Stomach (tissue), 9 donors: ENCODE data around the gene SLC25A38. TPM values are rescaled to one million over a fixed set of nuclear protein-coding genes. Genes with fewer than 3 reads are reported as not detected.

Experiments
- DNase-seq, 2 donors: peaks; one replicate each; pipeline versions ENCODE4 v3.0.0 to v3.0.0-alpha.2; 2013 to 2019
- H3K27ac ChIP-seq, 5 donors: fragments of 200-600 bp in 4 of 5; sonication (generic) in 4 of 5; one replicate each; pipeline ENCODE4 v1.5.1; 2013 to 2019; ENCODE audit warnings: mild to moderate bottlenecking in 1 of 5, moderate library complexity in 1 of 5
- H3K27me3 ChIP-seq, 3 donors: fragments of 200-600 bp; sonication (generic); one replicate each; pipeline ENCODE4 v1.5.1; 2017 to 2019; ENCODE audit warnings: mixed run types in 1 of 3
- H3K36me3 ChIP-seq, 4 donors: fragments of 200-600 bp; sonication (generic); 1 replicate in 3 of 4; 2 replicates in 1 of 4; pipeline ENCODE4 v1.5.1; 2016 to 2019
- H3K4me1 ChIP-seq, 4 donors: fragments of 200-600 bp; sonication (generic); one replicate each; pipeline ENCODE4 v1.5.1; 2016 to 2019
- H3K4me3 ChIP-seq, 4 donors: fragments of 200-600 bp; sonication (generic) in 3 of 4; one replicate each; pipeline ENCODE4 v1.5.1; 2016 to 2019; ENCODE audit warnings: mild to moderate bottlenecking in 1 of 4
- H3K9me3 ChIP-seq, 4 donors: fragments of 200-600 bp; sonication (generic); one replicate each; pipeline ENCODE4 v1.5.1; 2016 to 2019
- CTCF ChIP-seq, 7 experiments: fragments of 450-650 bp in 4 of 7; fragments of 200-600 bp in 3 of 7; sonication (generic) in 3 of 7; IDR thresholded peaks; one replicate each; pipeline ENCODE4 v1.5.1; 2016 to 2019; ENCODE audit warnings: antibody characterized with exemption in 7 of 7, control low read depth in 2 of 7, mild to moderate bottlenecking in 1 of 7
- EP300 ChIP-seq: sonication (generic); formaldehyde crosslinking; IDR thresholded peaks from one replicate; pipeline ENCODE4 v1.6.1; 2017; ENCODE audit warnings: antibody characterized with exemption
- POLR2A ChIP-seq, 4 donors: fragments of 450-650 bp; IDR thresholded peaks; one replicate each; pipeline ENCODE4 v1.6.1; 2016; ENCODE audit warnings: antibody characterized with exemption in 4 of 4, control low read depth in 2 of 4, mild to moderate bottlenecking in 1 of 4, moderate library complexity in 1 of 4
- POLR2AphosphoS5 ChIP-seq, 3 donors: sonication (generic); formaldehyde crosslinking; IDR thresholded peaks; one replicate each; pipeline ENCODE4 v1.6.1; 2016; ENCODE audit warnings: antibody characterized with exemption in 3 of 3
- WGBS, 5 donors: extraction: QIAGEN DNeasy Blood & Tissue Kit in 3 of 5; methylation state at CpG; one replicate each; pipeline versions ENCODE4 v1.1.5 to v1.1.7; 2013 to 2018; 5-methylcytosine and 5-hydroxymethylcytosine counted together
- intact Hi-C: fragments of 100-400 bp; cut with DNase I; formaldehyde crosslinking; loops from one replicate; pipeline ENCODE4 v1.15.1; 2023; ENCODE audit warnings: low total_unique reads
- polyA plus RNA-seq, 3 donors: library from polyadenylated mRNA; stranded (reverse); fragments of 200-250 nt; gene quantifications; one replicate each; pipeline ENCODE4 v1.2.3, GENCODE V29; 2013
- total RNA-seq, 5 donors: library from RNA; depleted of rRNA; stranded (reverse); fragments of >200 nt; gene quantifications; one replicate each; pipeline versions ENCODE4 v1.1.0 to v1.2.3, GENCODE V29; 2014 to 2016
- donor health status: healthy with polysubstance abuse.
- donor health status: Bipolar disorder and iron deficiency.
- donor health status: healthy.

The SLC25A38 gene
- total and polyA plus RNA-seq, 8 donors: 14.7 to 119 (median 28.9) TPM

GRCh38 chr3:39433642-39434041 lies 50.5 kb downstream of the SLC25A38 start:
- no peak overlapping the region for H3K4me3 ChIP-seq
- WGBS, 5 donors: 59 to 73% (median 69%) methylated on average over 3 of the region's 3 CpGs
- no peaks in the 10 kb centered on the region for H3K4me1 ChIP-seq
- TF ChIP-seq CTCF (IDR thresholded peaks at IDR 0.05) (no peak), POLR2AphosphoS5 (IDR thresholded peaks at IDR 0.05) (no peak), EP300 (no peak), POLR2A (IDR thresholded peaks at IDR 0.05) (no peak)
- peak overlapping the region in 1 of 5 donors; percentile 17 for H3K27ac ChIP-seq
- H3K27me3 ChIP-seq: peaks cover 0 to 4% (median 0%) of the 10 kb centered on the region in 3 donors
- no peaks in the 10 kb centered on the region for H3K36me3 ChIP-seq
- intact Hi-C loops: no loop called here
- H3K9me3 ChIP-seq: no peaks in the 10 kb centered on the region
- peak in 1 of 2 donors; percentile 54 for DNase-seq

- no peak for TF ChIP-seq POLR2AphosphoS5 (IDR thresholded peaks at IDR 0.05)
- no peak for TF ChIP-seq CTCF (IDR thresholded peaks at IDR 0.05)
- no peak for TF ChIP-seq POLR2A (IDR thresholded peaks at IDR 0.05)
- TF ChIP-seq EP300: no peak
- no peaks in the 10 kb centered on the region for H3K4me1 ChIP-seq
- 40 to 76% (median 50%) methylated on average over 5 of the region's 5 CpGs for WGBS, 5 donors
- intact Hi-C loops: no loop called here
- no peaks in the 10 kb centered on the region for H3K9me3 ChIP-seq
- no peak overlapping the region for H3K4me3 ChIP-seq
- peaks cover 0 to 4% (median 0%) of the 10 kb centered on the region in 3 donors for H3K27me3 ChIP-seq
- H3K36me3 ChIP-seq: no peaks in the 10 kb centered on the region
- no peak overlapping the region for H3K27ac ChIP-seq
- DNase-seq: no peak
These were observed 51.4 kb downstream of the SLC25A38 start for GRCh38 chr3:39434574-39434973.

- intact Hi-C loops: no loop called here
- Histone ChIP-seq H3K36me3 (no peaks in the 10 kb centered on the region), H3K9me3 (no peaks in the 10 kb centered on the region), H3K27me3 (peaks cover 0 to 4% (median 0%) of the 10 kb centered on the region in 3 donors), H3K4me3 (no peak overlapping the region), H3K27ac (no peak overlapping the region), H3K4me1 (no peaks in the 10 kb centered on the region)
- WGBS, 5 donors: 53 to 93% (median 69%) methylated on average over 1 of the region's 1 CpG
- TF ChIP-seq EP300 (no peak), CTCF (IDR thresholded peaks at IDR 0.05) (no peak), POLR2A (IDR thresholded peaks at IDR 0.05) (no peak), POLR2AphosphoS5 (IDR thresholded peaks at IDR 0.05) (no peak)
- DNase-seq: no peak
These were observed 52.0 kb downstream of the SLC25A38 start for GRCh38 chr3:39435006-39435748.

- TF ChIP-seq CTCF (IDR thresholded peaks at IDR 0.05) (no peak), EP300 (no peak), POLR2A (IDR thresholded peaks at IDR 0.05) (no peak)
- H3K9me3 ChIP-seq: no peaks in the 10 kb centered on the region
- intact Hi-C loops: no loop called here
- DNase-seq: no peak
- 45 to 63% (median 47%) methylated on average over 4 of the region's 4 CpGs for WGBS, 5 donors
- no peaks in the 10 kb centered on the region for H3K4me1 ChIP-seq
- no peak overlapping the region for H3K27ac ChIP-seq
- H3K36me3 ChIP-seq: no peaks in the 10 kb centered on the region
- H3K27me3 ChIP-seq: no peaks in the 10 kb centered on the region
- H3K4me3 ChIP-seq: no peak overlapping the region
These were observed 55.7 kb downstream of the SLC25A38 start for GRCh38 chr3:39438880-39439279.
